Measurements from ENCODE around the gene SPRN.
A peak's percentile ranks its signal among the peaks of the same experiment; 100 is the strongest.
"Not testable (repeated sequence)": the region's sequence is repeated elsewhere in the genome, so short reads cannot be mapped to it uniquely, and the experiment has no call there.

Gene SPRN

DNA sequence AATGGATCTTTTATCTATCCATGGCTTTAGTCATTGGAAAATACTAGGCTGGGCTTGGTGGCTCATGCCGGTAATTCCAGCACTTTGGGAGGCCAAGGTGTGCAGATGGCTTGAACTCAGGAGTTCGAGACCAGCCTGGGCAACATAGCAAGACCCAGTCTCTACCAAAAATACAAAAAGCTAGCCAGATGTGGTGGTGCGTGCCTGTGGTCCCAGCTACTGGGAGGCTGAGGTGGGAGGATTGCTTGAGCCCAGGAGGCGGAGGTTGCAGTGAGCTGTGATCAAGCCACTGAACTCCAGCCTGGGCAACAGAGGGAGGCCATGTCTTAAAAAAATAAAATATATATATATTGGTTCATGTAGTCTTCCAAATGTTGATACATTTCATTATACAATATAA, 37.5 kb downstream of the SPRN start:
- DNase-seq (ENCODE audit: low spot score) = not testable (repeated sequence)

DNA sequence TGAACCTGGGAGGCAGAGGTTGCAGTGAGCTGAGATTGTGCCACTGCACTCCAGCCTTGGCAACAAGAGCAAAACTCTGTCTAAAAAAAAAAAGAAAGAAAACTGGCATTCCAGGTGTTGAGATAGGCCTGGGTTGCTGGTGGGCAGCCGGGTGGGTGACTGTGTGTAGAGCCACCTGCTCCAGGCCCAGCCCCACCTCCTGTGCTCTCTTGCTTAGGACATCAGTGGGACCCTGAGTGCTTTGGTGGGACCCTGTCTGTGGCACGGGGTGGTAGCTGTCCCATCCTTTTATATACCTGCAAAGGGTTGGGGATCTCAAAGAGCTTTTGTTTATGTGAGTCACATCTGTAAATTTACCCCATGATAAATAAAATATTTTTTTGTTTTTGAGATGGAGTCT, 39.2 kb downstream of the SPRN start:
- DNase-seq (ENCODE audit: low spot score) = no peak

- no peak for DNase-seq (ENCODE audit: low spot score)
Measured at GRCh38 chr10:133384071-133384470, 40.4 kb downstream of the SPRN start.

GRCh38 chr10:133383551-133383950, 40.9 kb downstream of the SPRN start:
- no peak for DNase-seq (ENCODE audit: low spot score)

DNA sequence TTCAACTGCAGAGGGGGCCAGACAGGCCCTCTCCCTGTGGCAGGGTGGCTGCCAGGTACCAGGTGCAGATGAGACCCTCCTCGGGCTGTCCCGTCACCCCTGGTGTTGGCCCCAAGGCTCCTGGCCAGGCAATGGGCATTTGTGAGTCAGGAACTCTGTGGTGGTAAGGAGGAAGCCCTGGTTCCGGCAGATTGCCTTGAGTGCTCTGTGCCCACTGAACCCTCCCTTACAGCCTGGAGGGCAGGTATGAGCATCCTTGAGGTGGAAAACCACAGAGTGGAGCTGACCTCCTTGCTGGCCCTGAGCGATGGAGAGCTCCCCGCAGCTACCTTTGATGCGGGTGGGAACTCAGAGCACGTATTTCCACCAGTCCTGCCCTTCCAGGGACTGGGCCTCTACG, 43.4 kb downstream of the SPRN start:
- DNase-seq (ENCODE audit: low spot score) = no peak

- no peak for DNase-seq (ENCODE audit: low spot score)
Measured at GRCh38 chr10:133379801-133380666, 44.4 kb downstream of the SPRN start.

DNA sequence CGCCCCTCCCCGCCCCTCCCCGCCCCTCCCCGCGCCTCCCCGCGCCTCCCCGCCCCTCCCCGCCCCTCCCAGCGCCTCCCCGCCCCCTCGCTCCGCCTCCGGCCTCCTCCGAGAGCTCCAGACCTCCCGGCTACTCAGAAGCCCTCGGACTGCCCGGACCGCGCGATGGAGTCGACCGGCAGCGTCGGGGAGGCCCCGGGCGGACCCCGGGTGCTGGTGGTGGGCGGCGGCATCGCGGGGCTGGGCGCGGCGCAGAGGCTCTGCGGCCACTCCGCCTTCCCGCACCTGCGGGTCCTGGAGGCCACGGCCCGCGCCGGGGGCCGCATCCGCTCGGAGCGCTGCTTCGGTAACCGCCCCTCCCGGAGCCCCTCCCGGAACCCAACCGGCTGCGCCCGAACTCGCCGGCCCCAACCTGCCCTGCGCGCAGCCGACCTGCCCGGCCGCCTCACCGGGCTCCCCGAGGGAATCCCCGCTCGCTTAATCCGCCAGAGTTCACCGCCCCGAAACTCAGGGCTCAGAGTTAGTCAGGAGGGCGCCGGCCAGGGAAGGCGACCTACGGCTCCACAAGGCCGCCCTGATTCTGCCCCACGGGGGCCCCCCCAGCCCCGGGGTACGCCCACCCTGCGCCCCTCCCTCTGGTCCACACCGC, 45.1 kb downstream of the SPRN start, which contains the start of gene PAOX:
Gene PAOX (plus strand): TSS at position 111 of the 649 bp plus-strand sequence. CDS start 55 bp downstream, at position 166.
- DNase-seq (ENCODE audit: low spot score) = no peak

GRCh38 chr10:133378251-133379096, 46.0 kb downstream of the SPRN start:
- no peak for DNase-seq (ENCODE audit: low spot score)

DNA sequence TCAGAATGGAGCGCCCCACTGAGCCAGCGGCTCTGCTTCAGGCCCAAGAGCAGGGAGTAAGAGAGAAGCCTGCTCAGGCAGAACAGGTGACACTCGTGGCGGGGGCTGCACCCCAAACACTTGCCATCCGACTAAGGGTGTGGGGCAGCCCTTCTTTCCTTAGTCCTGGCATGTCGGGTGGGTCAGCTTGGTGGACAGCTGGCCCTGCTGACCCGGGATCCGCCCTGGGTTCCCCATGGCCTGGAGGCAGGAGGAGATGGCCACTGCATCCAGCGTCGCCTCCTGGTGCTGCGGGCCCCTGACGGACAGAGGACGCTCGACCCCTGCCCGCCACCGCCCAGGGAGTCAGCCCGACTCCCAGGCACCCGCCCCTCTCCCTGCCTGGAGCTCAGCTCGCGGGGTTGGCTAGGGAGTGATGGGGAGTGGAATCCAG, 46.6 kb downstream of the SPRN start:
- DNase-seq (ENCODE audit: low spot score) = no peak

DNA sequence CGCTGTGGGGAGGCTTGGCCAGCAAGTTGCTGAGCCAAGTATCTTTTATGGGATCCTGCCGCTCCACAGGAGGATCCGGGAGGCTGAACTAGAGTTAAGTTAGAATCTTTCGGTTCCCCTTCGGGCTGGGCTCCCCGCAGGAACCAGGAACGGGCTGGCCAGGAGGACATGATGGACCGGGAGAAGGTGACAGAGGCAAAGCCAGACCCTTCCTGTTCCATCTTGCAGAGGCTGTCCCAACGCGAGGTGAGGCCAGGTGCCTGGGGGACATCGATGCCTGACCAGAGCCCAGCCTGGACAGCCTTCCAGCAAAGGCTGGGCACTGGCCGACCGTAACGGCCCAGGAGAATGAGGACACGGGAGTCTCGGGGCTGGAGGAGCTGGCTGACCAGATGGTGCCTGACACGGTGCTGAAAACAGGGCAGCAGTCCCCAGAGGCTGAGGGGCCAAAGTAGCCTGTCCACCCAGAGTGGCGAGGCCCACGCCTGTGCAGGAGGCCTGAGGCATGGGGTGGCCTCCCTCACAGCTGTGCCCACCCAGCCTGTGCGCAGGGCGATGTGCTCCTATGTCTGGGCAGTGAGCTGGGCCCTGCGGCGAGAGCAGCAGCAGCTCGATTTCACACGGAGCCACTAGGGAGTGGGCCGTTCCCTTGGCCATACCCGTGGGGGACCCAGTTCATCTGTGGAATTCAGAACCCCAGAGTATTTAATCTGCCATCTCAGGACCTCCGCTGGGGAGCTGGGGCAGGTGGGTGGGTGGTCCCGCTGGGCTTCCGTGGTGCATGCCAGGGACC, 47.2 kb downstream of the SPRN start:
- DNase-seq (ENCODE audit: low spot score) = no peak

DNA sequence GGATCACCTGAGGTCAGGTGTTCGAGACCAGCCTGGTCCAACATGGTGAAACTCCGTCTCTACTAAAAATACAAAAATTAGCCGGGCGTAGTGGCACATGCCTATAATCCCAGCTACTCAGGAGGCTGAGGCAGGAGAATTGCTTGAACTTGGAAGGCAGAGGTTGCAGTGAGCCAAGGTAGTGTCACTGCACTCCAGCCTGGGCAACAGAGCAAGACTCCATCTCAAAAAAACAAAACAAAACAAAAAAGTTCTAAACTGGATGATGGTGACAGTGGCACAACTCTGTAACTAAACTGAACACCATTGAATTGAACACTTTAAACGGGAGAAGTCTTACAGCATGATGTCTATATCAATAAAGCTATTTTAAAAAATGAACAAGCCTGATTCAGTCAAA, 48.2 kb downstream of the SPRN start:
- DNase-seq (ENCODE audit: low spot score) = not testable (repeated sequence)

DNA sequence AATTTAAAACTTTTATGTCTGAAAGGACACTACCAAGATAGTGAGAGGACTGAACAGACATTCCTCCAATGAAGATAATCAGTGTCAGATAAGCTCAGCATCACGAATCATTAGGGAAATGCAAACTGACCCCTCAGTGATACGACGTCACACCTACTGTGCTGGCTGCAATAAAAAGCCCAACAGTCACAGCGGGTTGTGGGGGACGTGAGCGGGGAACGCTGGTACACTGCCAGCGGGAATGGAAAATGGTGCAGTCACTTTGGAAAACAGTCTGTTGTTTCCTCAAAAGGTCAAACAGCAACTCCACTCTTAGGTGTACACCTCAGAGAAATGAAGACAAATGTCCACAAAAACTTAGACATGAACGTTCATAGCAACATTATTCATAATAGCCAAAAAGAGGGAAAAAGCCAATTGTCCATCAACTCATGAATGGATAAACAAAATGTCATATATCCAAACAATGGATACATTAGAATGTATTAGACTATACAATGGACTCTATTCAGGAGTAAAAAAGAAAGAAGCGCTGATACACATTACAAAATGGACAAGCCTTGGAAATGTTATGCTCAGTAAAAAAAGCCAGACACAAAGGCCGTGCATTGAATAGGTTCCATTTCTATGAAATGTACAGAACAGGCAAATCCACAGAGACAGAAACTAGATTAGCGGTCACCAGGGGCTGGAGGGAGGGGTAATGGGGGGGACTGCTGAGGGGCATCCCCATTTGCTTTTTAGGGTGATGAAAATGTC, 48.9 kb downstream of the SPRN start:
- DNase-seq (ENCODE audit: low spot score) = no peak

GRCh38 chr10:133373174-133374090, 51.0 kb downstream of the SPRN start, which contains the start of gene ECHS1:
TSS of gene ECHS1 (minus strand) at chr10:133373354. CDS start at chr10:133373333, 21 bp downstream.
- peak; percentile 95 for DNase-seq (ENCODE audit: low spot score)

DNA sequence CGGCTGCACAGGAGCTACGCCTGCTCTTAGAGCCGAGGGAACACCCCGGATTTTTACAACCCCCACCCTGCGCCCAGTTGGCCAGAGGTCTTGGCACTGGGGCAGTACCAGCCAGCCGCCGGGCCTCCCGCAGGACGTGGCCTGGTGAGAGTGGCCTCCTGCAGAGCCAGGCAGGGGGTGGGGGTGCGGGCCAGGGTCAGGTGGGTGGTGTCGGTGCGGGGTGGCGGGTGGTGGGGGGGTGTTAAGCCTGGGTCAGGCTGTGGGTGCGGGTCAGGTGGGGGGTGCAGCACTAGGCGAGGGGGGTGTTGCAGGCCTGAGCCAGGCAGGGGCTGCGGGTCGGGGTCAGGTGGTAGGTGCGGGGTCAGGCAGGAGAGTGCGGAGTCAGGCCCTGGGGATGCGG, 51.9 kb downstream of the SPRN start:
- no peak for DNase-seq (ENCODE audit: low spot score)
